ENCODE results near the gene LRP8. TPM values are rescaled to one million over a fixed set of nuclear protein-coding genes. Genes with fewer than 3 reads are reported as not detected.

LRP8 gene
- total and polyA plus RNA-seq, 2 of the 13 experiments (the other 11 are each of a cell fraction or from before 2014, with no cell fraction given): 17.3 to 17.4 TPM

- no peak for TF ChIP-seq KLF9 (CRISPR knock-in tag; IDR thresholded peaks at IDR 0.05; ENCODE audit: low read depth)
- TF ChIP-seq, protein P1, sequence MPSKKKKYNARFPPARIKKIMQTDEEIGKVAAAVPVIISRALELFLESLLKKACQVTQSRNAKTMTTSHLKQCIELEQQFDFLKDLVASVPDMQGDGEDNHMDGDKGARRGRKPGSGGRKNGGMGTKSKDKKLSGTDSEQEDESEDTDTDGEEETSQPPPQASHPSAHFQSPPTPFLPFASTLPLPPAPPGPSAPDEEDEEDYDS (CRISPR knock-in tag; IDR thresholded peaks at IDR 0.05): no peak
- no peak for TF ChIP-seq ZNF775 (CRISPR knock-in tag; IDR thresholded peaks at IDR 0.05; ENCODE audit: borderline replicate concordance)
- no peak for TF ChIP-seq ZC3H13 (CRISPR knock-in tag; IDR thresholded peaks at IDR 0.05)
- TF ChIP-seq MIER2 (CRISPR knock-in tag; IDR thresholded peaks at IDR 0.05): no peak
- no peak for TF ChIP-seq MTF1 (CRISPR knock-in tag; IDR thresholded peaks at IDR 0.05)
- no peak for TF ChIP-seq EEA1 (CRISPR knock-in tag; IDR thresholded peaks at IDR 0.05; ENCODE audit: borderline replicate concordance)
- TF ChIP-seq KMT2A (CRISPR knock-in tag; IDR thresholded peaks at IDR 0.05): no peak
- no peak for TF ChIP-seq ZNF160 (CRISPR knock-in tag; IDR thresholded peaks at IDR 0.05)
- no peak for TF ChIP-seq SPEN (CRISPR knock-in tag; IDR thresholded peaks at IDR 0.05; ENCODE audit: low read depth)
- 0 out of 2 replicates have a peak, but pooled peaks have one; percentile 0 for TF ChIP-seq MBD4 (IDR thresholded peaks at IDR 0.05; ENCODE audit: borderline replicate concordance, low read length)
- TF ChIP-seq HNF4A (CRISPR knock-in tag; IDR thresholded peaks at IDR 0.05): peak; percentile 83
- no peak for TF ChIP-seq MED8 (CRISPR knock-in tag; IDR thresholded peaks at IDR 0.05; ENCODE audit: insufficient replicate concordance)
- no peak for TF ChIP-seq ZNF670 (CRISPR knock-in tag; IDR thresholded peaks at IDR 0.05; ENCODE audit: borderline replicate concordance)
- TF ChIP-seq, protein P2, sequence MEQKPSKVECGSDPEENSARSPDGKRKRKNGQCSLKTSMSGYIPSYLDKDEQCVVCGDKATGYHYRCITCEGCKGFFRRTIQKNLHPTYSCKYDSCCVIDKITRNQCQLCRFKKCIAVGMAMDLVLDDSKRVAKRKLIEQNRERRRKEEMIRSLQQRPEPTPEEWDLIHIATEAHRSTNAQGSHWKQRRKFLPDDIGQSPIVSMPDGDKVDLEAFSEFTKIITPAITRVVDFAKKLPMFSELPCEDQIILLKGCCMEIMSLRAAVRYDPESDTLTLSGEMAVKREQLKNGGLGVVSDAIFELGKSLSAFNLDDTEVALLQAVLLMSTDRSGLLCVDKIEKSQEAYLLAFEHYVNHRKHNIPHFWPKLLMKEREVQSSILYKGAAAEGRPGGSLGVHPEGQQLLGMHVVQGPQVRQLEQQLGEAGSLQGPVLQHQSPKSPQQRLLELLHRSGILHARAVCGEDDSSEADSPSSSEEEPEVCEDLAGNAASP (CRISPR knock-in tag; IDR thresholded peaks at IDR 0.05; ENCODE audit: borderline replicate concordance): no peak
- no peak for TF ChIP-seq RBFOX2 (IDR thresholded peaks at IDR 0.05; ENCODE audit: low read depth, low read length)
- no peak for TF ChIP-seq E2F1 (CRISPR knock-in tag; IDR thresholded peaks at IDR 0.05)
- TF ChIP-seq IKZF4 (CRISPR knock-in tag; IDR thresholded peaks at IDR 0.05; ENCODE audit: borderline replicate concordance, low read depth, not compliant biosample characterization): no peak
- TF ChIP-seq ZSCAN21 (CRISPR knock-in tag; IDR thresholded peaks at IDR 0.05; ENCODE audit: borderline replicate concordance): no peak
- no peak for TF ChIP-seq GTF3A (CRISPR knock-in tag; conservative IDR thresholded peaks at IDR 0.05)
- TF ChIP-seq NR2F1 (CRISPR knock-in tag; IDR thresholded peaks at IDR 0.05): peak; percentile 24 to 52; a peak in 1 of 4 replicates
- no peak for TF ChIP-seq CC2D1A (CRISPR knock-in tag; IDR thresholded peaks at IDR 0.05)
- TF ChIP-seq ATM (IDR thresholded peaks at IDR 0.05; ENCODE audit: borderline replicate concordance): no peak
- 0 out of 2 replicates have a peak, but pooled peaks have one; percentile 67 for TF ChIP-seq MIXL1 (CRISPR knock-in tag; IDR thresholded peaks at IDR 0.05)
- TF ChIP-seq TFAP4 (IDR thresholded peaks at IDR 0.05; ENCODE audit: borderline replicate concordance, low read depth): peak; percentile 5; the same call in 1 of the 2 replicates
- no peak for TF ChIP-seq HNRNPL (IDR thresholded peaks at IDR 0.05; ENCODE audit: low read depth, low read length)
These were observed 131.8 kb downstream of the LRP8 start (continued) for GRCh38 chr1:53196017-53196484.
